HEK293 (cell line): ENCODE results near the gene LDLRAD4.

Experiments used
- CTCF ChIA-PET: fragments of 350-600 bp; formaldehyde crosslinking; extraction: SDS; loops from one replicate; lab custom pipeline; 2021; ENCODE audit warnings: antibody characterized with exemption; lab: Yijun Ruan, JAX
- POLR2A ChIA-PET: fragments of 300-600 bp; formaldehyde crosslinking; extraction: SDS; loops from one replicate; lab custom pipeline; 2020; ENCODE audit warnings: antibody characterized with exemption, inconsistent platforms; lab: Yijun Ruan, JAX
- H3K27ac ChIP-seq: fragments of 200-500 bp; sonication (Bioruptor generic); 2 replicates; pipeline ENCODE4 v1.5.1; 2014; ENCODE audit warnings: low read depth, low read length, control low read depth, inconsistent platforms; ENCODE audit errors: extremely low read depth
- H3K36me3 ChIP-seq, 2 experiments: fragments of 200-500 bp in 1 of 2; sonication (Bioruptor generic) in 1 of 2; 1 replicate in 1 of 2; 2 replicates in 1 of 2; pipeline ENCODE4 v1.5.1; 2014 to 2017; ENCODE audit warnings: inconsistent platforms in 2 of 2, low read length in 2 of 2; ENCODE audit not compliant: control insufficient read depth in 2 of 2, insufficient read depth in 1 of 2
- H3K4me1 ChIP-seq: fragments of 200-500 bp; sonication (Bioruptor generic); 2 replicates; pipeline ENCODE4 v1.5.1; 2014; ENCODE audit warnings: mild to moderate bottlenecking, low read length, inconsistent platforms; ENCODE audit not compliant: control insufficient read depth, insufficient read depth
- H3K4me3 ChIP-seq: 2 replicates; pipeline ENCODE4 v1.5.1; 2011; ENCODE audit warnings: low read depth, mild to moderate bottlenecking, control low read depth, low read length, moderate library complexity
- H3K9me3 ChIP-seq: fragments of 200-500 bp; sonication (Bioruptor generic); 2 replicates; pipeline ENCODE4 v1.5.1; 2014; ENCODE audit warnings: low read depth, low read length, inconsistent platforms; ENCODE audit not compliant: control insufficient read depth, insufficient read depth
- KLF1 ChIP-seq: fragments of 450-650 bp; formaldehyde crosslinking; IDR thresholded peaks from 2 replicates; pipeline ENCODE4 v1.5.1; 2016; ENCODE audit warnings: missing biosample characterization, missing genetic modification characterization
- KLF9 ChIP-seq: fragments of 450-650 bp; formaldehyde crosslinking; IDR thresholded peaks from 2 replicates; pipeline ENCODE4 v1.5.1; 2016; ENCODE audit warnings: missing biosample characterization, missing genetic modification characterization, low read depth
- SCRT2 ChIP-seq: fragments of 450-650 bp; formaldehyde crosslinking; IDR thresholded peaks from 2 replicates; pipeline ENCODE4 v1.5.1; 2016; ENCODE audit warnings: missing biosample characterization, missing genetic modification characterization
- WT1 ChIP-seq: fragments of 450-650 bp; formaldehyde crosslinking; IDR thresholded peaks from 2 replicates; pipeline ENCODE4 v1.5.1; 2016; ENCODE audit warnings: missing biosample characterization, missing genetic modification characterization
- ZFP69B ChIP-seq: fragments of 450-650 bp; formaldehyde crosslinking; IDR thresholded peaks from 2 replicates; pipeline ENCODE4 v1.5.1; 2016; ENCODE audit warnings: missing biosample characterization, missing genetic modification characterization
- ZNF157 ChIP-seq: fragments of 450-650 bp; formaldehyde crosslinking; IDR thresholded peaks from 2 replicates; pipeline ENCODE4 v1.5.1; 2016; ENCODE audit warnings: missing biosample characterization, missing genetic modification characterization
- ZNF350 ChIP-seq: fragments of 450-650 bp; formaldehyde crosslinking; IDR thresholded peaks from 2 replicates; pipeline ENCODE4 v1.5.0; 2017; ENCODE audit warnings: missing biosample characterization, mild to moderate bottlenecking, missing genetic modification characterization
- ZNF426 ChIP-seq: fragments of 450-650 bp; formaldehyde crosslinking; IDR thresholded peaks from 2 replicates; pipeline ENCODE4 v1.5.1; 2017; ENCODE audit warnings: missing biosample characterization, missing genetic modification characterization, mild to moderate bottlenecking, inconsistent platforms, moderate library complexity
- ZNF558 ChIP-seq: fragments of 450-650 bp; formaldehyde crosslinking; IDR thresholded peaks from 2 replicates; pipeline ENCODE4 v1.5.1; 2016; ENCODE audit warnings: missing biosample characterization, missing genetic modification characterization
- ZNF629 ChIP-seq: fragments of 450-650 bp; formaldehyde crosslinking; IDR thresholded peaks from 2 replicates; pipeline ENCODE4 v1.5.1; 2017; ENCODE audit warnings: missing biosample characterization, missing genetic modification characterization
- ZSCAN23 ChIP-seq: fragments of 450-650 bp; formaldehyde crosslinking; IDR thresholded peaks from 2 replicates; pipeline ENCODE4 v1.5.1; 2016; ENCODE audit warnings: missing biosample characterization, missing genetic modification characterization
- ZSCAN30 ChIP-seq: fragments of 450-650 bp; IDR thresholded peaks from 2 replicates; pipeline ENCODE4 v1.5.1; 2018; ENCODE audit warnings: missing biosample characterization, mild to moderate bottlenecking, missing genetic modification characterization, moderate library complexity
- TF ChIP-seq, protein P1 (sequence below): fragments of 450-650 bp; IDR thresholded peaks from 2 replicates; pipeline ENCODE4 v1.5.1; 2018; ENCODE audit warnings: missing biosample characterization, missing genetic modification characterization
- TF ChIP-seq, protein P2 (sequence below): fragments of 450-650 bp; formaldehyde crosslinking; IDR thresholded peaks from 2 replicates; pipeline ENCODE4 v1.5.1; 2017; ENCODE audit warnings: missing biosample characterization, mild to moderate bottlenecking, missing genetic modification characterization, moderate library complexity
- TF ChIP-seq, protein P3 (sequence below): fragments of 450-650 bp; formaldehyde crosslinking; IDR thresholded peaks from 2 replicates; pipeline ENCODE4 v1.5.1; 2016; ENCODE audit warnings: missing biosample characterization, missing genetic modification characterization, borderline replicate concordance
- TF ChIP-seq, protein P4 (sequence below): fragments of 450-650 bp; formaldehyde crosslinking; IDR thresholded peaks from 2 replicates; pipeline ENCODE4 v1.5.1; 2016; ENCODE audit warnings: missing biosample characterization, missing genetic modification characterization
- TF ChIP-seq, protein P5 (sequence below): fragments of 450-650 bp; formaldehyde crosslinking; IDR thresholded peaks from 2 replicates; pipeline ENCODE4 v1.5.1; 2017; ENCODE audit warnings: missing biosample characterization, missing genetic modification characterization
- TF ChIP-seq, protein P6 (sequence below): fragments of 450-650 bp; formaldehyde crosslinking; optimal IDR thresholded peaks from 2 replicates; pipeline ENCODE3; 2016; ENCODE audit warnings: missing biosample characterization, mild to moderate bottlenecking, missing genetic modification characterization

LDLRAD4 gene

DNA sequence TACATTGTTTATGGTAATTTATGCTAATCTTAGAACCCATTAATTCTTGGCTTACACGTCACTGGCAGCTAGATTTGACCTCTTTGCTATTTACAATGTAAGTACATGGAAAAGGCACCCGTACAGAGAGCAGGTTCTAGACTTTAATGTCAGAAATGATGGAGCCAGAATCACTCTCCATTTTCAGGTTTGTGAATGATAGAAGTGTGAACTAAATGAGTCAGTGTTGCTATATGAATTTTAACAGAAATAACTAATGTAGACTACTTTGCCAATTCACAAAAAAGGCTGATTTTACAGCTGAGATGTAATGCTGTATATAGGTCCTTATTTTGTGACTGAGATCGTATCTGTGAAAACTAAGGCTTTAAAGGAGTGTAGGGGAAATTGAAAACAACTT, 214.6 kb downstream of the LDLRAD4 start (continued):
- TF ChIP-seq, protein P1, sequence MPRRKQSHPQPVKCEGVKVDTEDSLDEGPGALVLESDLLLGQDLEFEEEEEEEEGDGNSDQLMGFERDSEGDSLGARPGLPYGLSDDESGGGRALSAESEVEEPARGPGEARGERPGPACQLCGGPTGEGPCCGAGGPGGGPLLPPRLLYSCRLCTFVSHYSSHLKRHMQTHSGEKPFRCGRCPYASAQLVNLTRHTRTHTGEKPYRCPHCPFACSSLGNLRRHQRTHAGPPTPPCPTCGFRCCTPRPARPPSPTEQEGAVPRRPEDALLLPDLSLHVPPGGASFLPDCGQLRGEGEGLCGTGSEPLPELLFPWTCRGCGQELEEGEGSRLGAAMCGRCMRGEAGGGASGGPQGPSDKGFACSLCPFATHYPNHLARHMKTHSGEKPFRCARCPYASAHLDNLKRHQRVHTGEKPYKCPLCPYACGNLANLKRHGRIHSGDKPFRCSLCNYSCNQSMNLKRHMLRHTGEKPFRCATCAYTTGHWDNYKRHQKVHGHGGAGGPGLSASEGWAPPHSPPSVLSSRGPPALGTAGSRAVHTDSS: no peak
- TF ChIP-seq ZNF157 (tag by site-specific recombination) (no peak), ZSCAN23 (no peak)

DNA sequence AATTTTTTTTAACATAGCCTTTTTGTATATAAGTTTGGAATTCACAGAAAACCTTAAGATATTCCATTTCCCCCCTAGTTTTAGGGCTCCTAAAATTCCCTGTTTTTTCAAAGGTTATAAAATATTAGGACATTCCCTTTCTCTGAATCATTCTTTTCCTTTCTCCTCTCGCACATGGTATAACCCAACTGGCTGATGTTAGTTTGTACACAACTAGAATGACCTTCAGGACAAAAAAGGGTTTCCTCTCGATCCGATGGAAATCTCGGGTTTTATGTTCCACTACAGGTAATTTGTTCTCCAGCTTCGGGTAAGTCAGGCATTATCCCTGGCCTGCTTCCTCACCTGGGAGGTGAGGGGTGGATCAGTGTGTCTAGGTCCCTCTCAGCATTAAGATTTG, 215.1 kb downstream of the LDLRAD4 start:
- H3K36me3 ChIP-seq: no peaks in the 10 kb centered on the region
- CTCF ChIA-PET: no interaction called here
- POLR2A ChIA-PET: no interaction called here
- TF ChIP-seq WT1 (tag by site-specific recombination) (no peak), ZNF558 (tag by site-specific recombination) (no peak), KLF9 (tag by site-specific recombination) (no peak), ZNF350 (tag by site-specific recombination) (no peak)
- TF ChIP-seq, protein P2, sequence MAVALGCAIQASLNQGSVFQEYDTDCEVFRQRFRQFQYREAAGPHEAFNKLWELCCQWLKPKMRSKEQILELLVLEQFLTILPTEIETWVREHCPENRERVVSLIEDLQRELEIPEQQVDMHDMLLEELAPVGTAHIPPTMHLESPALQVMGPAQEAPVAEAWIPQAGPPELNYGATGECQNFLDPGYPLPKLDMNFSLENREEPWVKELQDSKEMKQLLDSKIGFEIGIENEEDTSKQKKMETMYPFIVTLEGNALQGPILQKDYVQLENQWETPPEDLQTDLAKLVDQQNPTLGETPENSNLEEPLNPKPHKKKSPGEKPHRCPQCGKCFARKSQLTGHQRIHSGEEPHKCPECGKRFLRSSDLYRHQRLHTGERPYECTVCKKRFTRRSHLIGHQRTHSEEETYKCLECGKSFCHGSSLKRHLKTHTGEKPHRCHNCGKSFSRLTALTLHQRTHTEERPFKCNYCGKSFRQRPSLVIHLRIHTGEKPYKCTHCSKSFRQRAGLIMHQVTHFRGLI (tag by site-specific recombination): no peak
- TF ChIP-seq, protein P3, sequence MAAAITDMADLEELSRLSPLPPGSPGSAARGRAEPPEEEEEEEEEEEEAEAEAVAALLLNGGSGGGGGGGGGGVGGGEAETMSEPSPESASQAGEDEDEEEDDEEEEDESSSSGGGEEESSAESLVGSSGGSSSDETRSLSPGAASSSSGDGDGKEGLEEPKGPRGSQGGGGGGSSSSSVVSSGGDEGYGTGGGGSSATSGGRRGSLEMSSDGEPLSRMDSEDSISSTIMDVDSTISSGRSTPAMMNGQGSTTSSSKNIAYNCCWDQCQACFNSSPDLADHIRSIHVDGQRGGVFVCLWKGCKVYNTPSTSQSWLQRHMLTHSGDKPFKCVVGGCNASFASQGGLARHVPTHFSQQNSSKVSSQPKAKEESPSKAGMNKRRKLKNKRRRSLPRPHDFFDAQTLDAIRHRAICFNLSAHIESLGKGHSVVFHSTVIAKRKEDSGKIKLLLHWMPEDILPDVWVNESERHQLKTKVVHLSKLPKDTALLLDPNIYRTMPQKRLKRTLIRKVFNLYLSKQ (tag by site-specific recombination): no peak
- TF ChIP-seq, all 188 proteins: peak for 0
- Histone ChIP-seq H3K9me3 (no peaks in the 10 kb centered on the region), H3K4me3 (no peak overlapping the region), H3K4me1 (peaks cover 10% of the 10 kb centered on the region), H3K27ac (no peak overlapping the region)

DNA sequence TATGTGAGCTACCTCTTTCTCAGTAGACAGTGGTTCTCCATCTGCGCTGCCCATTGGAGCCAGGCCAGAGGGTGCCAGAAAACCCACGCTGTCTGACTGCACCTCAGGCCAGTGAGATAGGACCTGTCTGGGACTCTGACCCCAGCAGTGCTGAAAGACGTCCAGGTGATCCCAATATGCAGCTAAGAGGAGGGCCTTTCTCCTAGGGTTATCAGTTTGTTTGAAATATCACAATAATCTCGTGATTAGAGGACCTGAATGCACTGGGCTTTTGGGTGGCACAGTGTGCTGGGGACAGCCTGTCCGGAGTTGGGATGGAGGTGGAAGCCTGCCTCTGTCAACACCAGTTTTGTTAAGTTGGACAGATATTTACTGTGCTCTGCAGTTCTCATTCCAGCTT, 216.3 kb downstream of the LDLRAD4 start:
- ChIA-PET POLR2A (no interaction called here), CTCF (no interaction called here)
- Histone ChIP-seq H3K4me1 (peaks cover 10% of the 10 kb centered on the region), H3K27ac (no peak overlapping the region), H3K36me3 (no peaks in the 10 kb centered on the region), H3K9me3 (no peaks in the 10 kb centered on the region), H3K4me3 (no peak overlapping the region)
- TF ChIP-seq ZNF426: no peak
- TF ChIP-seq, protein P4, sequence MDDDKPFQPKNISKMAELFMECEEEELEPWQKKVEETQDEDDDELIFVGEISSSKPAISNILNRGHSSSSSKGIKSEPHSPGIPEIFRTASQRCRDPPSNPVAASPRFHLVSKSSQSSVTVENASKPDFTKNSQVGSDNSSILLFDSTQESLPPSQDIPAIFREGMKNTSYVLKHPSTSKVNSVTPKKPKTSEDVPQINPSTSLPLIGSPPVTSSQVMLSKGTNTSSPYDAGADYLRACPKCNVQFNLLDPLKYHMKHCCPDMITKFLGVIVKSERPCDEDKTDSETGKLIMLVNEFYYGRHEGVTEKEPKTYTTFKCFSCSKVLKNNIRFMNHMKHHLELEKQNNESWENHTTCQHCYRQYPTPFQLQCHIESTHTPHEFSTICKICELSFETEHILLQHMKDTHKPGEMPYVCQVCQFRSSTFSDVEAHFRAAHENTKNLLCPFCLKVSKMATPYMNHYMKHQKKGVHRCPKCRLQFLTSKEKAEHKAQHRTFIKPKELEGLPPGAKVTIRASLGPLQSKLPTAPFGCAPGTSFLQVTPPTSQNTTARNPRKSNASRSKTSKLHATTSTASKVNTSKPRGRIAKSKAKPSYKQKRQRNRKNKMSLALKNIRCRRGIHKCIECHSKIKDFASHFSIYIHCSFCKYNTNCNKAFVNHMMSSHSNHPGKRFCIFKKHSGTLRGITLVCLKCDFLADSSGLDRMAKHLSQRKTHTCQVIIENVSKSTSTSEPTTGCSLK (tag by site-specific recombination): no peak

DNA sequence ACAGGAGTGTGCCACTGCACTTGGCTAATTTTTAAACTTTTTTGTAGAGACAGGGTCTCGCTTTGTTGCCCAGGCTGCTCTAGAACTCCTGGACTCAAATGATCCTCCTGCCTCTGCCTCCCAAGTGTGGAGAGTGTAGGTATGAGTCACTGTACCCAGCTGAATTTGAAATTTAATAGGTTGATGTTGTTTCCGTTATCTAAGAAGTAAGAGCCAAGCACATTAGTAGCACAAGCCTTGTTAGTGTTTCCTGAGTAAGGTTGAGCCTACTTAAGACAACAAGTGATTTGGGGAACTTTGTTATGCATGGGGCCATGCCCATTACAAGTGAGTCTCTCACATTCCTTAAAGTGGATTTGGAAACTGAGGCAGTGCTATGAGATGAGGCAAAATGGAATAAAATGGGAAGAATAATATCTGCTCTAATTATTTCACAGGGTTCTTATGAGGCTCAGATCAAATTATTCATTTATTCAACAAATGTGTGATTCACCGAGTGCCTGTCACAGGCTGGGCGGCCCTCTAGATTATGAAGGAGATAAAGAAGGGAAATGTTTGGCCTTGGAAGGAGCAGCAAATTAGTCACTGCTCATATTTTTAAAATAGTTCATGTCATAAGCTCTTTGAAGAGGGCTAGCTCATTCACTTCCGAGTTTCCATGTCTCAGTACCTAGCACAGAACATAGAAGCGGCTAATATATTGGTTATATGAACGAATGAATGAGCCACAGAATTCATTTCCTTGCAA, 217.2 kb downstream of the LDLRAD4 start:
- Histone ChIP-seq H3K4me3 (no peak overlapping the region), H3K27ac (no peak overlapping the region), H3K9me3 (no peaks in the 10 kb centered on the region), H3K4me1 (peaks cover 10% of the 10 kb centered on the region), H3K36me3 (no peaks in the 10 kb centered on the region)
- POLR2A ChIA-PET: no interaction called here
- CTCF ChIA-PET: interaction anchor here (1.1 to 1.6 kb wide), 2 partner anchors 8 to 219 kb away, joined by 3 to 4 read pairs; no protein-coding TSS in a partner anchor
- TF ChIP-seq KLF1 (tag by site-specific recombination) (no peak), ZSCAN30 (tag by site-specific recombination) (no peak), SCRT2 (tag by site-specific recombination) (peak; percentile 40), ZFP69B (tag by site-specific recombination) (peak; percentile 80), ZNF629 (peak; percentile 41; the same call in 1 of the 2 replicates)
- TF ChIP-seq, protein P5, sequence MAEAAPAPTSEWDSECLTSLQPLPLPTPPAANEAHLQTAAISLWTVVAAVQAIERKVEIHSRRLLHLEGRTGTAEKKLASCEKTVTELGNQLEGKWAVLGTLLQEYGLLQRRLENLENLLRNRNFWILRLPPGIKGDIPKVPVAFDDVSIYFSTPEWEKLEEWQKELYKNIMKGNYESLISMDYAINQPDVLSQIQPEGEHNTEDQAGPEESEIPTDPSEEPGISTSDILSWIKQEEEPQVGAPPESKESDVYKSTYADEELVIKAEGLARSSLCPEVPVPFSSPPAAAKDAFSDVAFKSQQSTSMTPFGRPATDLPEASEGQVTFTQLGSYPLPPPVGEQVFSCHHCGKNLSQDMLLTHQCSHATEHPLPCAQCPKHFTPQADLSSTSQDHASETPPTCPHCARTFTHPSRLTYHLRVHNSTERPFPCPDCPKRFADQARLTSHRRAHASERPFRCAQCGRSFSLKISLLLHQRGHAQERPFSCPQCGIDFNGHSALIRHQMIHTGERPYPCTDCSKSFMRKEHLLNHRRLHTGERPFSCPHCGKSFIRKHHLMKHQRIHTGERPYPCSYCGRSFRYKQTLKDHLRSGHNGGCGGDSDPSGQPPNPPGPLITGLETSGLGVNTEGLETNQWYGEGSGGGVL (tag by site-specific recombination): no peak
- TF ChIP-seq, protein P6, sequence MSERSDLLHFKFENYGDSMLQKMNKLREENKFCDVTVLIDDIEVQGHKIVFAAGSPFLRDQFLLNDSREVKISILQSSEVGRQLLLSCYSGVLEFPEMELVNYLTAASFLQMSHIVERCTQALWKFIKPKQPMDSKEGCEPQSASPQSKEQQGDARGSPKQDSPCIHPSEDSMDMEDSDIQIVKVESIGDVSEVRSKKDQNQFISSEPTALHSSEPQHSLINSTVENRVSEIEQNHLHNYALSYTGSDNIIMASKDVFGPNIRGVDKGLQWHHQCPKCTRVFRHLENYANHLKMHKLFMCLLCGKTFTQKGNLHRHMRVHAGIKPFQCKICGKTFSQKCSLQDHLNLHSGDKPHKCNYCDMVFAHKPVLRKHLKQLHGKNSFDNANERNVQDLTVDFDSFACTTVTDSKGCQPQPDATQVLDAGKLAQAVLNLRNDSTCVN: no peak
